AG09309 (cell line): ENCODE results near the gene AFAP1.

Source experiments
- DNase-seq: peaks from one replicate; pipeline ENCODE4 v3.0.0-alpha.2; 2010; ENCODE audit warnings: low read depth
- H3K4me3 ChIP-seq: 2 replicates; pipeline ENCODE4 v1.5.1; 2011; ENCODE audit warnings: mild to moderate bottlenecking, low read depth, low read length, moderate library complexity; ENCODE audit not compliant: control insufficient read depth
- CTCF ChIP-seq: IDR thresholded peaks from 2 replicates; pipeline ENCODE4 v1.5.1; 2011; ENCODE audit warnings: mild to moderate bottlenecking, low read depth, low read length, inconsistent platforms; ENCODE audit not compliant: insufficient read depth, control insufficient read depth; ENCODE audit errors: missing control alignments

The AFAP1 gene

GRCh38 chr4:7732263-7732662 is 207.4 kb downstream of the AFAP1 start:
- no peak for DNase-seq
- H3K4me3 ChIP-seq = no peak overlapping the region
- no peak for TF ChIP-seq CTCF

DNA sequence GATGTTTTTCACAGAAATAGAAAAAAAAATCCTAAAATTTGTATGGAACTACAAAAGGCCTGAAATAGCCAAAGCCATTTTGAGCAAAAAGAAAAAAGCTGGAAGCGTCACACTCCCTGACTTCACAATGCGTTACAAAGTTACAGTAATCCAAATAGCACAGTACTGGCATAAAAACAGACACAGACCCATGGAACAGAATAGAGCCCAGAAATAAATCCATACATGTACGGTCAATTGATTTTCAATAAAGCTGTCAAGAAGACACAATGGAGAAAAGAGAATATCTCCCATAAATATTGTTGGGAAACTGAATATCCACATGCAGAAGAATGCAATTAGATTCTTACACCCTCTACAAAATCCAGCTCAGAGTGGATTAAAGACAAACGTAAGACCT is 208.2 kb downstream of the AFAP1 start:
- no peak overlapping the region for H3K4me3 ChIP-seq
- DNase-seq = no peak
- no peak for TF ChIP-seq CTCF

GRCh38 chr4:7727749-7728148 is 211.9 kb downstream of the AFAP1 start:
- DNase-seq = no peak
- H3K4me3 ChIP-seq = no peak overlapping the region
- no peak for TF ChIP-seq CTCF

DNA sequence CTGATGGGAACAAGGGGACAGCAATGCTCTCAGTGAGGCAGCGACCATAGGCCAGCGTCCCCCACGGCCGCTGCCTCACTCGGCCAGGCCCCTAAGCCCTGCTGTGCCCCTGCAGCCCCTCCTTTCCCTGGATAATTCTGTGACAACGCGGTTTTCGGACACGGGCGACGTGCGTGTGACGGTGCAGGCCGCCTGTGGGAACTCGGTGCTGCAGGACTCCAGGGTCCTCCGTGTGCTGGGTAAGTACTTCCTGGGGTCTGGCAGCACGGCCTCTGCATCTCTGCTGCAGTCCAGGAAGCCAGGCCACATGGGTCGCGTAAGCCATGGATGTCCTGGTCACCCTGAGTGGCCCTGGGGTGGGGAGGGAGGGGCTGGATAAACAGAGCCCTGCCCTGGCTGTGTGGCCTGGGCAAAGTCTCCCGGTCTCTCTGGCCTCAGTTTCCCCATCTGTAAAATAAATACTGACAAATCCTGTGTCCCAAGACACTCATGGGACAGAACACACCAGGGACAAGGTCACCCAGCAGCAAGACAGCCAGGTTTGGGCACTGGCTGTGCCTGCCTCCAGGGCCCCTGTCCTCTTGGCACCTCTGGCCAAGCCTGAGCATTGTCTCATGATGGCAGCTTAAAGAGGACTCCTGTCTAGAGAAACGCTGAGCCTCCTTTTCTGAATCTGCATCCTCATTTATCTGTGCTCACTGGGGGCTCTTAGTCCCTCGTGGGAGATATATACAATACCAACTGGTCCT is 212.8 kb downstream of the AFAP1 start:
- TF ChIP-seq CTCF = no peak
- no peak for DNase-seq
- no peak overlapping the region for H3K4me3 ChIP-seq

GRCh38 chr4:7725951-7726350 is 213.7 kb downstream of the AFAP1 start:
- no peak for TF ChIP-seq CTCF
- DNase-seq = no peak

DNA sequence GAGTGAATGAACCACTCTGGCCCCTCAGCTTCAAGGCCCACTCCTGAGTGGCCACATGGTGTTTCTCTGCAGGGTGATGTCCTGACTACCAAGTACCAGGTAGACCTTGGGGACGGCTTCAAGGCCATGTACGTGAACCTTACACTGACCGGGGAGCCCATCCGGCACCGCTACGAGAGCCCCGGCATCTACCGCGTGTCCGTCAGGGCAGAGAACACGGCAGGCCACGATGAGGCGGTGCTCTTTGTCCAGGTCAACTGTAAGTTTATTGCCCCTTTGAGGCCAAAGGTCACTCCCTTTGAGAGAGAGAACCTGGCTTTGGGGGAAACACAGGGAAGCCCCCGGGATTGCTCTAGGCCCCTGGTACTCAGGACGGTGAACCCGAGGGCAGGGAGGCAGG is 216.0 kb downstream of the AFAP1 start:
- no peak for TF ChIP-seq CTCF
- no peak for DNase-seq
- H3K4me3 ChIP-seq = no peak overlapping the region

More at GRCh38 chr4:7725951-7726350, 213.7 kb downstream of the AFAP1 start:
- H3K4me3 ChIP-seq = no peak overlapping the region

- no peak overlapping the region for H3K4me3 ChIP-seq
- no peak for DNase-seq
Observed at GRCh38 chr4:7722766-7723387, 216.8 kb downstream of the AFAP1 start.

More at GRCh38 chr4:7722766-7723387, 216.8 kb downstream of the AFAP1 start:
- no peak for TF ChIP-seq CTCF
